ENCODE results near the gene ST3GAL2.
A peak's percentile ranks its signal among the peaks of the same experiment; 100 is the strongest.
"Not testable (repeated sequence)": the region's sequence is repeated elsewhere in the genome, so short reads cannot be mapped to it uniquely, and the experiment has no call there.

Gene ST3GAL2

GRCh38 chr16:70341600-70341999 lies 97.3 kb downstream of the ST3GAL2 start:
- no peak for DNase-seq (ENCODE audit: low read depth)
- no peak for TF ChIP-seq CTCF (conservative IDR thresholded peaks at IDR 0.05; ENCODE audit: low read depth, low read length)
- no peak overlapping the region for H3K4me3 ChIP-seq (ENCODE audit: low read length)

- TF ChIP-seq CTCF (conservative IDR thresholded peaks at IDR 0.05; ENCODE audit: low read depth, low read length) = no peak
- H3K4me3 ChIP-seq (ENCODE audit: low read length) = no peak overlapping the region
- no peak for DNase-seq (ENCODE audit: low read depth)
Measured at GRCh38 chr16:70337814-70338213, 101.1 kb downstream of the ST3GAL2 start.

- H3K4me3 ChIP-seq (ENCODE audit: low read length); DNase-seq (ENCODE audit: low read depth): not testable (repeated sequence)
Measured at GRCh38 chr16:70332728-70333127, 106.2 kb downstream of the ST3GAL2 start.

- DNase-seq (ENCODE audit: low read depth) = no peak
- TF ChIP-seq CTCF (conservative IDR thresholded peaks at IDR 0.05; ENCODE audit: low read depth, low read length) = peak; percentile 56
- H3K4me3 ChIP-seq (ENCODE audit: low read length) = no peak overlapping the region
Measured at GRCh38 chr16:70331588-70332358, 107.1 kb downstream of the ST3GAL2 start.

- no peak for DNase-seq (ENCODE audit: low read depth)
- TF ChIP-seq CTCF (conservative IDR thresholded peaks at IDR 0.05; ENCODE audit: low read depth, low read length) = no peak
- H3K4me3 ChIP-seq (ENCODE audit: low read length) = no peak overlapping the region
Measured at GRCh38 chr16:70331091-70331490, 107.8 kb downstream of the ST3GAL2 start.

Measured in retinal pigment epithelial cell (primary cell).